Measurements from ENCODE around the gene SPTSSA. TPM values are rescaled to one million over a fixed set of nuclear protein-coding genes. Genes with fewer than 3 reads are reported as not detected.
"Not testable (repeated sequence)": the region's sequence is repeated elsewhere in the genome, so short reads cannot be mapped to it uniquely, and the experiment has no call there.

The SPTSSA gene
- total RNA-seq, 1 experiment from 2014 or later = 25.0 TPM

DNA sequence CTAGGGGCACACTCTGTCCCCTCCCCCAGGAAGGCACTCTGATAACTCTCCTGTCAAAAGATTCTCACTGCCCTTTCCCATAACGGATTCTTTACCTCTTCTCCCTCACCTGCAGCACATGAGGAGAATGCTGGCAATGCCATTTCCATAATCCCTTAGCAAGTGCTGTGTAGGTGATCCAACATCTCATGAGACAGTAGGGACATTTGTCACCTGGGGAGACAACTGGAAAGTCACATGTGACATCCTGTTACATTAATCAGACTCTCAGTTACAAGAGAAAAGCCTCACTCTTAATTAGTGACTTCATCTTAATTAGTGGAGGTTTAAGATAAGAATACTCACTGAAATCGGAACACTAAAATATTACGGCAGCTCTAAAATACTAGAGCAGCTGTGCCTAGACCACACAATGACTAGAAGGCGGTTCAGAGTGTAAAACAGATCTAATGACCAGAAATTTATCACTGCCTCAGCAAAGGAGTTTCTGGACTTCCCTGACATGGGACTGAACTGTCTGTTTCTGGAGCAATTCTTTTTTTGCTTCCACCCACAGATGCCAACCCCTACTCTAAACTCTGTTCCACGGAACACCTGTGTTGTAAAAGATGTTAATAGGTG lies 75.1 kb downstream of the SPTSSA start:
- no peak for DNase-seq (ENCODE audit: low read depth)
- in situ Hi-C loops (cut with HindIII; ENCODE audit: low pct_unique_long_range_greater_than_20kb, low sequenced_read_pairs) = no loop called here

DNA sequence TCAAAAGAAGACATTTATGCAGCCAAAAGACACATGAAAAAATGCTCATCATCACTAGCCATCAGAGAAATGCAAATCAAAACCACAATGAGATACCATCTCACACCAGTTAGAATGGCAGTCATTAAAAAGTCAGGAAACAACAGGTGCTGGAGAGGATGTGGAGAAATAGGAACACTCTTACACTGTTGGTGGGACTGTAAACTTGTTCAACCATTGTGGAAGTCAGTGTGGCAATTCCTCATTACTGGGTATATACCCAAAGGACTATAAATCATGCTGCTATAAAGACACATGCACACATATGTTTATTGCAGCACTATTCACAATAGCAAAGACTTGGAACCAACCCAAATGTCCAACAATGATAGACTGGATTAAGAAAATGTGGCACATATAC lies 76.2 kb downstream of the SPTSSA start:
- in situ Hi-C loops (cut with HindIII; ENCODE audit: low pct_unique_long_range_greater_than_20kb, low sequenced_read_pairs); DNase-seq (ENCODE audit: low read depth): not testable (repeated sequence)

DNA sequence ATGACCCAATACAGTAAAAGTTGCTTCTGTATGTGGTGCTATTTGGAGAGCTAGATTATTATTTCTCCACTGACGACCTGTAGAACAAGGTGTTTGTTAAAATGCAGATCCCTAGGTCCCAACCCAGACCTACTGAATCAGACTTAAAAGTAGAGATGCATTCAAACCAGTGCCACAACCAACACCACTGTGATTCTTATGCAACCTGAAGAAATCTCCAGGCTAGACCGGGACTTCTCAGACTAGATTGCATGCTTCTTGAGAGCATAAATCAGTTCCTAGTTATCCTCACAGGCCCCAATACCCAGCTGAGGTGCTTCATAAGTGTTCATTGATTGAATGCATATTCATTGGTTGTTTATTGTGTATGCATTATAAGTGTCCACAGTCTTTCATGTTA lies 78.2 kb downstream of the SPTSSA start:
- DNase-seq (ENCODE audit: low read depth) = no peak
- in situ Hi-C loops (cut with HindIII; ENCODE audit: low pct_unique_long_range_greater_than_20kb, low sequenced_read_pairs) = no loop called here

Other genes starting within 250 kb of the SPTSSA start
- 48.2 and 65.2 TPM in 2 replicates for gene EAPP, start 77.5 kb upstream of the SPTSSA start, total RNA-seq (2014; rRNA removed; shearing (Covaris generic); ENCODE audit: low replicate concordance)
- gene SNX6, start 167.9 kb upstream of the SPTSSA start, total RNA-seq (2014; rRNA removed; shearing (Covaris generic); ENCODE audit: low replicate concordance) = 86.5 and 92.9 TPM in 2 replicates